ENCODE data around the gene AHDC1.

DNA sequence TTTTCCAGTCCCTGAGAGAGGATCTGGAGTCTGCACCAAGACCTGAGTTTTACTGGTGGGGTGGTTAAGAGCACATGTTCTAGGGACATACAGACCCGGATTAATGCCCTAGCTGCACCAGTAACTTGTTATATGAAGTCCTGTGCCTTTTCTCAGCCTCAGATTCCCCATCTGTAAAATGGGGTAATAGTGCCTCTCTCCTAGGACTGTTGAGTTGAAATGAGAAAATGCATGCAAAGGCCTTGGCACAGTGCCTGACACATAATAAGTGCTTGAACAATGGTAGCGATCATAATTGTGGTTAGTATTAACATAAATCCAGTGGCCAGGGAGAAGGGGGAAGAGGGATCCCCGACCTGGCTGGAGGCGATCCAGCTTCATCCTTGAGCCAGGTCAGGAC, 12.3 kb downstream of the AHDC1 start:
- TF ChIP-seq, protein P1, sequence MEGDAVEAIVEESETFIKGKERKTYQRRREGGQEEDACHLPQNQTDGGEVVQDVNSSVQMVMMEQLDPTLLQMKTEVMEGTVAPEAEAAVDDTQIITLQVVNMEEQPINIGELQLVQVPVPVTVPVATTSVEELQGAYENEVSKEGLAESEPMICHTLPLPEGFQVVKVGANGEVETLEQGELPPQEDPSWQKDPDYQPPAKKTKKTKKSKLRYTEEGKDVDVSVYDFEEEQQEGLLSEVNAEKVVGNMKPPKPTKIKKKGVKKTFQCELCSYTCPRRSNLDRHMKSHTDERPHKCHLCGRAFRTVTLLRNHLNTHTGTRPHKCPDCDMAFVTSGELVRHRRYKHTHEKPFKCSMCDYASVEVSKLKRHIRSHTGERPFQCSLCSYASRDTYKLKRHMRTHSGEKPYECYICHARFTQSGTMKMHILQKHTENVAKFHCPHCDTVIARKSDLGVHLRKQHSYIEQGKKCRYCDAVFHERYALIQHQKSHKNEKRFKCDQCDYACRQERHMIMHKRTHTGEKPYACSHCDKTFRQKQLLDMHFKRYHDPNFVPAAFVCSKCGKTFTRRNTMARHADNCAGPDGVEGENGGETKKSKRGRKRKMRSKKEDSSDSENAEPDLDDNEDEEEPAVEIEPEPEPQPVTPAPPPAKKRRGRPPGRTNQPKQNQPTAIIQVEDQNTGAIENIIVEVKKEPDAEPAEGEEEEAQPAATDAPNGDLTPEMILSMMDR (conservative IDR thresholded peaks at IDR 0.05; ENCODE audit: low read length), result no peak
- no peak for TF ChIP-seq EZH2phosphoT487 (IDR thresholded peaks at IDR 0.05; ENCODE audit: borderline replicate concordance, low read depth, low read length)
